Memory B cell (primary cell): ENCODE measurements around the gene SEC24D.
"Not testable (repeated sequence)": the region's sequence is repeated elsewhere in the genome, so short reads cannot be mapped to it uniquely, and the experiment has no call there.

Experiments
- ATAC-seq: fragments of 150-1000 bp; cut with Tn5 transposase; 2 replicates; pipeline ENCODE4 v1.10.0; 2021; ENCODE audit warnings: low read depth, mild to moderate bottlenecking, moderate library complexity
- DNase-seq, 2 donors: peaks; one replicate each; pipeline ENCODE4 v3.0.0; 2022; ENCODE audit warnings: low spot score in 2 of 2
- H3K27ac Mint-ChIP-seq: one replicate; pipeline ENCODE4 v1.8.0; 2022; ENCODE audit warnings: mild to moderate bottlenecking, moderate library complexity, mixed read lengths
- H3K27me3 Mint-ChIP-seq: one replicate; pipeline ENCODE4 v1.8.0; 2022; ENCODE audit warnings: mixed read lengths
- H3K36me3 Mint-ChIP-seq: one replicate; pipeline ENCODE4 v1.8.0; 2022; ENCODE audit warnings: mild to moderate bottlenecking, mixed read lengths
- H3K4me1 Mint-ChIP-seq: one replicate; pipeline ENCODE4 v1.8.0; 2022; ENCODE audit warnings: mixed read lengths
- H3K4me3 Mint-ChIP-seq: one replicate; pipeline ENCODE4 v1.8.0; 2022; ENCODE audit warnings: mild to moderate bottlenecking, moderate library complexity, mixed read lengths
- H3K9me3 Mint-ChIP-seq: one replicate; pipeline ENCODE4 v1.8.0; 2022; ENCODE audit warnings: mixed read lengths

SEC24D gene

DNA sequence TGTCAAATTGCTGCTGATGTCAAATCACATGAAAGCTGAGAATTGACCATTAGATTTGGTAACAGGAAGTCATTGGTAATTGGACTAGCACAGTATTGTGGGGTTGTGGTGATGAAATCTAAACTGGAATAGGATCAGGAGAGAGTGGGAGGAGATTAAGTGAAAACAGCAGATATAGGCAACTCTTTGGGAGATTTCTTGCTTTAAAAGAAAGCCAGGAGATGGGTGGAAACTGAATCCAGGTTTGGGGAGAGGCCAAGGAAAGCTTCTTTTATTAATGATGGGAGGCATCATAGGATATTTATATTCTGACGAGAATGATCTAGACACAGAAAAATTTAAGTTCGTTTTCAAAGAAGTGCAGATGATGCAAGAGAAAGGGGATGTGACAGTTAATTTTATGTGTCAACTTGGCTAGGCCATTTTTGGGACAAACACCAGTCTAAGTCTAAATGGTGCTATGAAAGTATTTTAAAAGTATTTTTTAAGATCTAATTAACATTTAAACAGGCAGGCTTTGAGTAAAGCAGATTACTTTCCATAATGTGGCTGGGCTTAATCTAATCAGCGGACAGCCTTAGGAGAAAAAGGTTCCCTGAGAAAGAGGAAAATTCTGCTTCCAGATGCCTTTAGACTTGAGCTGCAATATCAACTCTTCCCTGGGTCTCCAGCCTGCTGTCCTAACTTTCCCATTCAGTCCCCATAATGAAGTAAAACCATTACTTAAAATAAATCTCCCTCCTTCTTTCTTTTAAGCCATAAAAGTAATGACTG, 24.7 kb downstream of the SEC24D start:
- Mint-ChIP-seq H3K36me3 (peaks cover 49% of the 10 kb centered on the region), H3K27ac (no peak overlapping the region), H3K4me3 (no peak overlapping the region), H3K9me3 (no peaks in the 10 kb centered on the region), H3K4me1 (peaks cover 4% of the 10 kb centered on the region), H3K27me3 (no peaks in the 10 kb centered on the region)
- no peak for DNase-seq
- no peak for ATAC-seq

DNA sequence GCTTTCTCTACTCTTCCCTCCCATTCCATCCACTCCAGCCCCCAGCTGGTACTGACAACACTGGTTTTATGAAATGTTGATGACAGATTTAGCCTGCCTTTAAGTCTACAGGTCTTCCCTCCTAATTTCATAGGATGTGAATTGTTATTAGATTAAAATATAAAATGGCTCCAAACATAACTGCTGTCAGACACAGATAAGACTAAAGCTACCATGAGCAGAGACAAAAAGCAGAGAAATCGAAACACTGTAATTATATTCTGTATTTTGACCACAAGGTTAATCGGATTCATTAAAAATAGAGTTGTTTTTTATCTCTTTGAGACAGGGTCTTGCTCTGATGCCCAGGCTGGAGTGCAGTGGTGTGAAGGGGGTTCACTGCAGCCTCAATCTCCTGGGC, 28.3 kb downstream of the SEC24D start:
- DNase-seq (no peak), ATAC-seq (no peak)
- peaks cover 33% of the 10 kb centered on the region for H3K36me3 Mint-ChIP-seq
- no peak overlapping the region for H3K4me3 Mint-ChIP-seq
- peaks cover 4% of the 10 kb centered on the region for H3K4me1 Mint-ChIP-seq
- no peak overlapping the region for H3K27ac Mint-ChIP-seq
- H3K9me3 Mint-ChIP-seq, result no peaks in the 10 kb centered on the region
- no peaks in the 10 kb centered on the region for H3K27me3 Mint-ChIP-seq

DNA sequence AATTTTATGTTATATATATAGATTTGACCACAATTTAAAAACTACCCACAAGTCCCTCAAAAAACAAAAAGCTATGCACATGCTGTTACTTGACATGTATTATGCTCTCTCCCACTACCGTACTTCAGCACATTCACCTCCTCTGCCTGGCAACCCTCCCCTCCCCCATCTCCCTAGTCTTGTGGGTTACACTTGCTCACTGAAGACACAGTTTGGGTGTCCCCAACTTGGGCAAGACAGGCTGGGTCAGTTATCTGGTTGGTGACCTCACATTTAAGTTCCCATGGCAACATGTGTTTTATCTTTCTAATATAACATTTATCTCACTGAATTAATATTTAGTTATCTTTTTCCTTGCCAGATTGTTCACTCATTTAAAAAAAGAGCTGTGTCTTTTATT, 32.7 kb downstream of the SEC24D start:
- Mint-ChIP-seq H3K27ac (no peak overlapping the region), H3K4me3 (no peak overlapping the region), H3K27me3 (no peaks in the 10 kb centered on the region), H3K36me3 (peaks cover 26% of the 10 kb centered on the region), H3K9me3 (no peaks in the 10 kb centered on the region), H3K4me1 (no peaks in the 10 kb centered on the region)
- DNase-seq (no peak), ATAC-seq (no peak)

DNA sequence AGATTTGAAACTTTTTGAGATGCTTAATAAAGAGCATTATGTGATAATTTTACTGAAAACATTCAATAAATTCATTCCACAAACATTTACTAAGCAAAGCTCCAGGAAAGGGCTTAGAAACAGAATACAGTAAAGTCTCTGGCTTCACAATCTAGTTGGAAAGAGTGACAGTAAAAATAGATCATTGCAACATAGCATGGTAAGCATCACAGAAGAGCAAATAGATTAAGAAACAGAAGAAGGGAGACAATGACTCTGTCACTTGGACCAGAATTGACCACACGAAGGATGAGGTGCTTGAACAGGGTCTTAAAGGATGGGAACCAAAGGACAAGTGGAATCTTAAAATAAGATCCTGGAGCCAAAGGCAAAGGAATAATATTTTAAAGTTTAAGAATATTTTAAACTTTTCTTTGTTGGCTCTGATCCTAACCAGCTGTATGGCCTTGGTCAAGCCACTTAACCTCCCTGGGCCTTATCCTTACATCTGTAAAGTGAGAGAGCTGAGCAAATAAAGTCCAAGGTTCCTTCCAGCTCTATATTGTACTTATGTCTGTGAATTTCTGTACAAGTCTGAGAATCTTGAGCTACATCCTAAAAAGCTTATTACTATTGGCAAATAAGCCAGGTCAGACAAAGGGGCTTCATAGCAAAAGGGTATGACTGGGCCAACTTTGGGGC, 33.9 kb downstream of the SEC24D start:
- H3K27me3 Mint-ChIP-seq, result no peaks in the 10 kb centered on the region
- H3K36me3 Mint-ChIP-seq, result peaks cover 28% of the 10 kb centered on the region
- no peak overlapping the region for H3K27ac Mint-ChIP-seq
- ATAC-seq (no peak), DNase-seq (no peak)
- H3K4me1 Mint-ChIP-seq, result no peaks in the 10 kb centered on the region
- no peaks in the 10 kb centered on the region for H3K9me3 Mint-ChIP-seq
- no peak overlapping the region for H3K4me3 Mint-ChIP-seq

DNA sequence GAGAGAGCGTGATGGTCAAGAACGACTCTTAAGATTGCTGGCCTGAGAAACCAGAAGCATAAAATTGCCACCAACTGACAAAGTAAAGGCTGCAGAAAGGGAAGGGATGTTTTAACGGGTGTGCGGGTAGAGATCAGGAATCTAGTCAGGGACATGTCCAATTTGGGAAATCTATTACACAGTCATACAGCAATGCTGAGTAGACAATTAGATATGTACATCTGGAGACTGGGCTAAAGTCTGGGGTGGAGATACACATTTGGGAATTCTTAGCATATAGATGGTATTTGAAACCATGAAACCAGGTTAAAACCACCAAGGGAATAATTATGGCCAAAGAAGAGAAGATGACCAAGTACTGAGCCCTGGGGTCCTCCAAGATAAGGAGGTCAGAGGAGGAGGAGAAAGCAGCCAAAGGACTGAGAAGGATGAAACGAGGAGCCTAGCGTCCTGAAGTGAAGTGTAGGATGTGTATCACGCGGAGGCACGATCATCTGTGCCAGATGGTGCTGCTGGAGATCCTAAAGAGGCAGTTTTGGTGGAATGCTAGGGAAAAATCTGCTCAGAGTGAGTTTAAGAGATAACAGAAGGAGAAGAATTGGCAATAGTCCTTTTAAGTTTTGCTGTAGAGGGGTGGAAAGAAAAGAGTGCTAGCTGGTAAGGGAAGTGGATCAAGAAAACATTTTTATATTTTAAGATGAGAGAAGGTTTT, 36.5 kb downstream of the SEC24D start:
- no peak overlapping the region for H3K4me3 Mint-ChIP-seq
- H3K36me3 Mint-ChIP-seq, result peaks cover 34% of the 10 kb centered on the region
- H3K9me3 Mint-ChIP-seq, result no peaks in the 10 kb centered on the region
- DNase-seq (no peak), ATAC-seq (no peak)
- H3K27me3 Mint-ChIP-seq, result no peaks in the 10 kb centered on the region
- H3K27ac Mint-ChIP-seq, result no peak overlapping the region
- no peaks in the 10 kb centered on the region for H3K4me1 Mint-ChIP-seq

DNA sequence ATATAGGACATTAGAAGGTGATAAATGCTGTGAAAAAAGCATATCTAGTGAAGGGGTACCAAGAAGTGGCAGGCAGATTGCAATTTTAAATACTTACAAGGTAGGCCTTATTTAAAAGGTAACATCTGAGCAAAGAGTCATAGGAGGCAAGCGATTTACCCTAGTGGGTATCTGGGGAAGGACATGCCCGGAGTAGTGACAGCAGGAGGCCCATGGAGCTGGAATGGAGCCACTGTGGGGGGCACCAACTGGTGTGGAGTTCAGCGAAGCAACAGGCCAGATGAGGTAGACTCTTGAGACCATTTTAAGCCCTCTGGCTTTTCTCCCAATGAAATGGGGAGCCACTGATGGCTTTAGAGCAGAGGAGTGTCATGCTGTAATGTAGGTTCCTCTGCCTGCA, 37.3 kb downstream of the SEC24D start:
- Mint-ChIP-seq H3K9me3 (no peaks in the 10 kb centered on the region), H3K36me3 (peaks cover 32% of the 10 kb centered on the region), H3K27ac (no peak overlapping the region)

DNA sequence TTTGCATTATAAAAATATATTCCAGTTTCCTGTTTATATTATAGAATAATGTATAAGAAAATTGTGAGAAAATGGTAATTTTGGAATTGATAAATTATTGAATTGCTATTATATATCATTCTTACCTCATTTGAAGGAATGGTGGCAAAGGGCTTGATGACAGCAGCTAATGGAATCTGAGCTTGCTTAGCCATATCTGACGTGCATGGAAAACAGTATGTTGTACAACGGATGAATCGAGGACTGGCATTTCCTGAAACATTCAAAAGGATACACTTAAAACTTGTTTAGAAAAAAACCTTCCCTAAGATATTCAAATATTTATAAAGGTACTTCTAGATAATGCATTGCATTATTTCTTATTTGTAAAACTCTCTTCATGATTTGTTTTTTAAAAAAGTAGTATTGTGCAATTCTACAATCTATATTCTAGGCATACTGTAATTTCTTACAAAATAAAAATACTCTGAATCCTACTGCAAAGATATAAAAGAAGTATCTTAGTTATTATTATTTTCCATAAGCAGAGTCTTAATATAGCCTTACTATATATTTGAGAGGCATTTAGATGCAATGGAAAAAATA, 38.3 kb downstream of the SEC24D start:
- no peak for DNase-seq
- Mint-ChIP-seq H3K4me1 (no peaks in the 10 kb centered on the region), H3K9me3 (no peaks in the 10 kb centered on the region), H3K4me3 (no peak overlapping the region), H3K27me3 (no peaks in the 10 kb centered on the region), H3K27ac (no peak overlapping the region), H3K36me3 (peaks cover 31% of the 10 kb centered on the region)
- no peak for ATAC-seq

More for the DNA sequence above, 37.3 kb downstream of the SEC24D start:
- DNase-seq (no peak), ATAC-seq (no peak)
- Mint-ChIP-seq H3K4me1 (no peaks in the 10 kb centered on the region), H3K27me3 (no peaks in the 10 kb centered on the region), H3K4me3 (no peak overlapping the region)

DNA sequence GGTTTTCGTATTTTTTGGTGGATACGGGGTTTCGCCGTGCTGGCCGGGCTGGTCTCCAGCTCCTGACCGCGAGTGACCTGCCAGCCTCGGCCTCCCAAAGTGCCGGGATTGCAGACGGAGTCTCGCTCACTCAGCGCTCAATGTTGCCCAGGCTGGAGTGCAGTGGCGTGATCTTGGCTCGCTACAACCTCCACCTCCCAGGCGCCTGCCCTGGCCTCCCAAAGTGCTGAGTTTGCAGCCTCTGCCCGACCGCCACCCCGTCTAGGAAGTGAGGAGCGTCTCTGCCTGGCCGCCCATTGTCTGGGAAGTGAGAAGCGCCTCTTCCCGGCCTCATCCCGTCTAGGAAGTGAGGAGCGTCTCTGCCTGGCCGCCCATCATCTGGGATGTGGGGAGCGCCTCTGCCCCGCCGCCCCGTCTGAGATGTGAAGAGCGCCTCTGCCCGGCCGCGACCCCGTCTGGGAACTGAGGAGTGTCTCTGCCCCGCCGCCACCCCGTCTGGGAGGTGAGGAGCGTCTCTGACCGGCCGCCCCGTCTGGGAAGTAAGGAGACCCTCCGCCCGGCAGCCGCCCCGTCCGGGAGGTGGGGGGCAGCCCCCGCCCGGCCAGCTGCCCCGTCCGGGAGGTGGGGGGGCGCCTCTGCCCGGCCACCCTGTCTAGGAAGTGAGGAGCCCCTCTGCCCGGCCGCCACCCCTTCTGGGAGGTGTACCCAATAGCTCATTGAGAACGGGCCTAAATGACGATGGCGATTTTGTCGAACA, 44.1 kb downstream of the SEC24D start:
- ATAC-seq, H3K27ac Mint-ChIP-seq, H3K9me3 Mint-ChIP-seq, H3K4me3 Mint-ChIP-seq, H3K27me3 Mint-ChIP-seq, DNase-seq, H3K4me1 Mint-ChIP-seq: not testable (repeated sequence)
- peaks cover 12% of the 10 kb centered on the region for H3K36me3 Mint-ChIP-seq

DNA sequence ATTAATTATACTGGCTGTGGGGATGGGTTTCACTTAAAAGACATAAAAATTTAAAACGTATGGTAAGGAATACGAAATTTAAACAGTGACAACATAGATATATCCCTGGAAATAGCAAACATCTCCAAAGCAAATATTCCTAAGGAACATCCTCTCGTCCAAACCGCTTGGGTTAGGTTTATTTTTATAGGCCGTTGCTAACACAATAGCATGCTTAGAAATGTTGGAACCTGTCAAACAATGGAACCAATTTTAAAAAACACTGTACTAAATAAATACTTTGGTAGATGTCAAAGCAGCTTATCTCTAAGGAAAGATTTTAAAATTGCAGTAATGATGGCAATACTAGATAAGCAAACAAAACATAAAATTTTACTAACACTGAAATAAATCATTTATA, 45.4 kb downstream of the SEC24D start:
- peaks cover 4% of the 10 kb centered on the region for H3K36me3 Mint-ChIP-seq
- no peaks in the 10 kb centered on the region for H3K9me3 Mint-ChIP-seq
- H3K4me3 Mint-ChIP-seq, result no peak overlapping the region
- ATAC-seq (no peak), DNase-seq (no peak)
- H3K4me1 Mint-ChIP-seq, result no peaks in the 10 kb centered on the region
- H3K27me3 Mint-ChIP-seq, result no peaks in the 10 kb centered on the region
- H3K27ac Mint-ChIP-seq, result no peak overlapping the region

DNA sequence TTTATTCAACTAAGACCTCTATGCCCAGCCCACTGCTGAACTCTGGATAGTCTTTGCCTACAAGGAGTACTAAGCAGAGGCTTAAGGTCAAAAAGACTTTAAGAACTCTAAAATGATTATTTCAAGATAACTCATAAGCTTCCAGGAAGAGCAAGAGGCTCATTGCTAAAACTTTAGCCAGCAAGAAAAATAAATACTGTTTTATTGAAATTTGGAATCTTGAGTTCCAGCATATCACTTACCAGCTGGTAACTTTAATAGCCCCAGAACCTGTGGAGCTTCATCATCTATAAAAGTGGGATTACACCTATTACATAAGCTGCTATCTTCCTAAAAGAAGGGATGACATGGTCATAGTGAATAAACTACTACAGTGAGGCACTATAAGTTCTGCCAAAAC, 47.0 kb downstream of the SEC24D start:
- Mint-ChIP-seq H3K36me3 (peaks cover 2% of the 10 kb centered on the region), H3K4me1 (no peaks in the 10 kb centered on the region), H3K27me3 (no peaks in the 10 kb centered on the region), H3K9me3 (no peaks in the 10 kb centered on the region), H3K27ac (no peak overlapping the region), H3K4me3 (no peak overlapping the region)
- ATAC-seq, result no peak
- no peak for DNase-seq

DNA sequence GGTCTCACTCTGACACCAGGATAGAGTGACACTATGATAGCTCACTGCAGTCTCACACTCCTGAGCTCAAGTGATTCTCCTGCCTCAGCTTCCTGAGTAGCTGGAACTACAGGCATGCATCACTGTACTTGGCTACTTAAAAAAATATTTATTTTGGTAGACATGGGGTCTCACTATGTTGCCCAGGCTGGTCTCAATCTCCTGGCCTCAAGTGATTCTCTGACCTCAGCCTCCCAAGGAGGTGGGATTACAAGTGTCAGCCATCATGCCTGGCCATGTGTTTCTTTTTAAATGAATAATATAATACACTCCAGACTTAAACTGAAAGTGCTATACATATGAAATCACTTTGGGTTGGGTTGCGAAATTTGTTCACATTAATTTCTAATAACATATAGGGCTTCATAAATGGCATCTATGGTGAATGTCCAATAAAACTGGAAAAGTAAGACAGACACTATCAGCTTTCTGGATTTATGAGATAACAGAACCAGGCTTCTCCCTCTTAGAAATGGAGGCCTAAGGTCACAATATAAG, 48.0 kb downstream of the SEC24D start:
- Mint-ChIP-seq H3K9me3 (no peaks in the 10 kb centered on the region), H3K27ac (no peak overlapping the region), H3K36me3 (peaks cover 6% of the 10 kb centered on the region), H3K4me1 (no peaks in the 10 kb centered on the region), H3K27me3 (no peaks in the 10 kb centered on the region), H3K4me3 (no peak overlapping the region)
- no peak for ATAC-seq
- no peak for DNase-seq

DNA sequence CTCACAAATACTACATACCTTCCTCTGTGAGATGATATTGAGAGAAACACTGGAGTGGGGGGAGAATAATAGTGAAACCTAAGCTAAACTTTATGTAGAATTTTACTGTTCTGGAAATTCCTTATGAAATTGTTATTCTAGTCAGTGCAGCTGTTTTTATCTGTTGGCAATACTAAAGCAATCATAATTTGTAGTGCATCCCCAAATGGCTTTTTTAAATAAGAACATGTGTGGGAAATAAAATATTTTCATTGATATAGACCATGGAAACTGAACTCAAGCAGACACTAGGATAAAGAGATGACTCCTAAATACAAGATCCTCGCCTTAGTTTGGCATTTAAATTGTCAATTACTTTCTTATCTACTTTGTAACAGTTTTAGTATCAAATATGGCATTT, 51.1 kb downstream of the SEC24D start:
- no peak overlapping the region for H3K27ac Mint-ChIP-seq
- no peak for DNase-seq
- no peaks in the 10 kb centered on the region for H3K27me3 Mint-ChIP-seq
- H3K4me3 Mint-ChIP-seq, result no peak overlapping the region
- no peaks in the 10 kb centered on the region for H3K9me3 Mint-ChIP-seq
- ATAC-seq, result no peak
- H3K36me3 Mint-ChIP-seq, result peaks cover 10% of the 10 kb centered on the region
- H3K4me1 Mint-ChIP-seq, result no peaks in the 10 kb centered on the region

DNA sequence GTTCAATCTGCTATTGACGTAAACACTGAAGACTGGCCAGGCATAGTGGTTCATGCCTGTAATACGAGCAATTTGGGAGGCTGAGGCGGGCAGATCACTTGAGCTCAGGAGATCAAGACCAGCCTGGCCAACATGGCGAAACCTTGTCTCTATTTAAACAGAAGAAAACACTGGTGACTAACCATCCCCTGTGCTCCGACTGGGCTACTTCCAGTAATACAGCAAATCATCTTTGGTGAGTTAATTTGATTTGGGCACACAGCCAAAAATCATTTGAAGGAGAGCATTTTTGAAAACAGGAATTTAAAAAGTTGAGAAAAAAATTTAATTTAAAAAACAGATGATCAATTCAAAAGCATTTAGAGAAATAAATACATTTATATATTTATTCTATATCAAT, 52.0 kb downstream of the SEC24D start:
- DNase-seq (no peak), ATAC-seq (no peak)

More for the DNA sequence above, 52.0 kb downstream of the SEC24D start:
- no peaks in the 10 kb centered on the region for H3K4me1 Mint-ChIP-seq
- peaks cover 10% of the 10 kb centered on the region for H3K36me3 Mint-ChIP-seq
- H3K27ac Mint-ChIP-seq, result no peak overlapping the region
- H3K9me3 Mint-ChIP-seq, result no peaks in the 10 kb centered on the region
- no peaks in the 10 kb centered on the region for H3K27me3 Mint-ChIP-seq
- H3K4me3 Mint-ChIP-seq, result no peak overlapping the region
